HepG2 (cell line): ENCODE data around the gene ABHD4. TPM values are rescaled to one million over a fixed set of nuclear protein-coding genes. Genes with fewer than 3 reads are reported as not detected.

Source experiments
- HMGXB4 ChIP-seq, 2 experiments: sonication (generic) in 1 of 2; formaldehyde crosslinking in 1 of 2; IDR thresholded peaks; 2 replicates each; pipeline versions ENCODE4 v1.4.0 to v1.6.1; 2018 to 2020; ENCODE audit warnings: missing genetic modification reagents in 2 of 2, borderline replicate concordance in 1 of 2, low read depth in 1 of 2, mild to moderate bottlenecking in 1 of 2, missing biosample characterization in 1 of 2
- MXD1 ChIP-seq: sonication (generic); formaldehyde crosslinking; IDR thresholded peaks from 2 replicates; pipeline ENCODE4 v1.4.0; 2020; ENCODE audit warnings: mild to moderate bottlenecking, missing genetic modification reagents
- NRL ChIP-seq: sonication (generic); formaldehyde crosslinking; IDR thresholded peaks from 2 replicates; pipeline ENCODE4 v1.5.0; 2020; ENCODE audit warnings: missing genetic modification reagents, mild to moderate bottlenecking, moderate library complexity, borderline replicate concordance
- POLR2AphosphoS2 ChIP-seq: IDR thresholded peaks from 2 replicates; pipeline ENCODE4 v1.6.1; 2011; ENCODE audit warnings: low read depth, low read length, improper control_type of control experiment
- SOX13 ChIP-seq, 3 experiments: fragments of 450-650 bp in 1 of 3; sonication (generic) in 1 of 3; formaldehyde crosslinking in 1 of 3; IDR thresholded peaks in 2 of 3; conservative IDR thresholded peaks in 1 of 3; 2 replicates each; pipeline versions ENCODE4 v1.5.0 to v1.6.1; 2016 to 2020; ENCODE audit warnings: antibody characterized with exemption in 1 of 3, mild to moderate bottlenecking in 1 of 3, missing compliant biosample characterization in 1 of 3, missing genetic modification reagents in 1 of 3, moderate library complexity in 1 of 3
- ZFP91 ChIP-seq: sonication (generic); formaldehyde crosslinking; IDR thresholded peaks from 2 replicates; pipeline ENCODE4 v1.9.0; 2022; ENCODE audit warnings: missing genetic modification reagents, mild to moderate bottlenecking, borderline replicate concordance
- ZNF235 ChIP-seq: sonication (generic); formaldehyde crosslinking; IDR thresholded peaks from 2 replicates; pipeline ENCODE4 v1.8.1; 2023; ENCODE audit warnings: mild to moderate bottlenecking, missing genetic modification reagents, borderline replicate concordance
- ZNF318 ChIP-seq: sonication (generic); formaldehyde crosslinking; IDR thresholded peaks from 2 replicates; pipeline ENCODE4 v1.4.0; 2020; ENCODE audit warnings: mild to moderate bottlenecking, missing genetic modification reagents
- ZNF354B ChIP-seq: sonication (generic); formaldehyde crosslinking; IDR thresholded peaks from 2 replicates; pipeline ENCODE4 v1.8.0; 2022; ENCODE audit warnings: mild to moderate bottlenecking, missing genetic modification reagents
- ZNF574 ChIP-seq: sonication (generic); formaldehyde crosslinking; IDR thresholded peaks from 2 replicates; pipeline ENCODE4 v1.4.0; 2020; ENCODE audit warnings: missing genetic modification reagents
- ZNF768 ChIP-seq: sonication (generic); formaldehyde crosslinking; IDR thresholded peaks from 2 replicates; pipeline ENCODE4 v1.4.0; 2020; ENCODE audit warnings: missing genetic modification reagents
- polyA plus RNA-seq, 8 experiments: library from polyadenylated mRNA; depleted of rRNA in 3 of 8; stranded (reverse) in 7 of 8; unstranded in 1 of 8; fragments of >200 nt; fragmentation: Illumina TruSeq in 4 of 8; extraction: Trizol in 4 of 8; gene quantifications; 2 replicates each; pipeline versions ENCODE4 v1.2.1 to v1.2.3, GENCODE V29; 2011 to 2016; ENCODE audit warnings: low read depth in 4 of 8, missing spikeins in 1 of 8, mixed read lengths in 1 of 8; ENCODE audit not compliant: insufficient read depth in 1 of 8
- total RNA-seq, 5 experiments: library from RNA; depleted of rRNA; stranded (reverse); fragments of >200 nt; fragmentation: Illumina TruSeq; extraction: Trizol; gene quantifications; 2 replicates each; pipeline ENCODE4 v1.2.3, GENCODE V29; 2016; ENCODE audit warnings: low read depth in 1 of 5

The ABHD4 gene
- total and polyA plus RNA-seq, 2 of the 13 experiments (the other 11 are each of a cell fraction or from before 2014, with no cell fraction given): 16.1 to 47.5 TPM

- TF ChIP-seq ZNF574 (CRISPR knock-in tag) (no peak), NRL (CRISPR knock-in tag) (peak; percentile 81), ZNF768 (CRISPR knock-in tag) (peak; percentile 77), ZNF354B (CRISPR knock-in tag) (peak; percentile 86; the same call in 1 of the 2 replicates), SOX13 (IDR thresholded peaks at IDR 0.05) (no peak), SOX13 (CRISPR knock-in tag; conservative IDR thresholded peaks at IDR 0.05 in 1 of 2, IDR thresholded peaks at IDR 0.05 in 1 of 2) (no peak), ZNF235 (CRISPR knock-in tag) (no peak), MXD1 (0 out of 2 replicates have a peak, but pooled peaks have one; percentile 42), ZFP91 (CRISPR knock-in tag) (0 out of 2 replicates have a peak, but pooled peaks have one; percentile 49), ZNF318 (CRISPR knock-in tag) (0 out of 2 replicates have a peak, but pooled peaks have one; percentile 42), POLR2AphosphoS2 (no peak), HMGXB4 (CRISPR knock-in tag; IDR thresholded peaks at IDR 0.05; ENCODE audit: borderline replicate concordance in 1 of 2, low read depth in 1 of 2) (peak; percentile 31 to 78; a peak in 2 of 4 replicates)
Observed at GRCh38 chr14:22558221-22558913, 39.7 kb upstream of the ABHD4 start (continued).
